SW 1271 (cell line): Measurements from ENCODE around the gene MAP3K20.
"Not testable (repeated sequence)": the region's sequence is repeated elsewhere in the genome, so short reads cannot be mapped to it uniquely, and the experiment has no call there.

ENCODE experiments used
- DNase-seq, 2 experiments: peaks; one replicate each; lab custom pipeline; 2025; lab: John Stamatoyannopoulos, UW

The MAP3K20 gene

GRCh38 chr2:173124441-173124840 lies 48.8 kb downstream of the MAP3K20 start:
- peak in 1 of 2 experiments; percentile 30 for DNase-seq

- no peak for DNase-seq
Measured at GRCh38 chr2:173126819-173127218, 51.2 kb downstream of the MAP3K20 start.

- not testable (repeated sequence) for DNase-seq
Measured at GRCh38 chr2:173128132-173128531, 52.5 kb downstream of the MAP3K20 start.

GRCh38 chr2:173130496-173131465 lies 55.1 kb downstream of the MAP3K20 start:
- no peak for DNase-seq

GRCh38 chr2:173132531-173132930 lies 56.9 kb downstream of the MAP3K20 start:
- no peak for DNase-seq

GRCh38 chr2:173134703-173135102 lies 59.1 kb downstream of the MAP3K20 start:
- no peak for DNase-seq

- DNase-seq = no peak
Measured at GRCh38 chr2:173136067-173136466, 60.4 kb downstream of the MAP3K20 start.

GRCh38 chr2:173136599-173136998 lies 61.0 kb downstream of the MAP3K20 start:
- no peak for DNase-seq

GRCh38 chr2:173137610-173138009 lies 62.0 kb downstream of the MAP3K20 start:
- no peak for DNase-seq

GRCh38 chr2:173138962-173139361 lies 63.3 kb downstream of the MAP3K20 start:
- no peak for DNase-seq

GRCh38 chr2:173141666-173142065 lies 66.0 kb downstream of the MAP3K20 start:
- no peak for DNase-seq

GRCh38 chr2:173145454-173145853 lies 69.8 kb downstream of the MAP3K20 start:
- no peak for DNase-seq

- no peak for DNase-seq
Measured at GRCh38 chr2:173146590-173146989, 70.9 kb downstream of the MAP3K20 start.

- peak in 1 of 2 experiments; percentile 43 for DNase-seq
Measured at GRCh38 chr2:173148520-173148919, 72.9 kb downstream of the MAP3K20 start.

GRCh38 chr2:173149491-173149890 lies 73.8 kb downstream of the MAP3K20 start:
- DNase-seq = no peak

GRCh38 chr2:173150087-173150486 lies 74.4 kb downstream of the MAP3K20 start:
- no peak for DNase-seq

- DNase-seq = peak in 1 of 2 experiments; percentile 17
Measured at GRCh38 chr2:173150963-173151362, 75.3 kb downstream of the MAP3K20 start.

- DNase-seq = peak; percentile 51 to 92
Measured at GRCh38 chr2:173151671-173152401, 76.2 kb downstream of the MAP3K20 start.

GRCh38 chr2:173153301-173153885 lies 77.7 kb downstream of the MAP3K20 start:
- no peak for DNase-seq

- no peak for DNase-seq
Measured at GRCh38 chr2:173157676-173158293, 82.1 kb downstream of the MAP3K20 start.

- peak; percentile 80 to 90 for DNase-seq
Measured at GRCh38 chr2:173159791-173160463, 84.3 kb downstream of the MAP3K20 start.
